MCF 10A (cell line): ENCODE data around the gene DNAH3. TPM values are rescaled to one million over a fixed set of nuclear protein-coding genes. Genes with fewer than 3 reads are reported as not detected.

Experiments
- BruUV-seq: library from RNA; stranded (reverse); fragments of 400-500 nt; replicated peaks from 2 replicates; lab custom pipeline; 2021; lab: Mats Ljungman, UMichigan
- CTCF ChIA-PET: fragments of 300-600 bp; sonication (Branson Sonifier 250); formaldehyde crosslinking; extraction: SDS; loops from one replicate; lab custom pipeline; 2021; ENCODE audit warnings: antibody characterized with exemption, inconsistent platforms; lab: Yijun Ruan, JAX
- POLR2A ChIA-PET: fragments of 300-600, 350-650 bp; sonication (Branson Sonifier 250); formaldehyde crosslinking; extraction: SDS; loops from one replicate; lab custom pipeline; 2020; ENCODE audit warnings: antibody characterized with exemption, inconsistent platforms; lab: Yijun Ruan, JAX
- DNase-seq: peaks from one replicate; pipeline ENCODE4 v3.0.0-alpha.2; 2018; ENCODE audit not compliant: unreplicated experiment
- H3K27ac Mint-ChIP-seq: one replicate; pipeline ENCODE4 v1.8.0; 2022; ENCODE audit warnings: mild to moderate bottlenecking, low read depth, mixed read lengths; ENCODE audit not compliant: unreplicated experiment
- H3K27me3 Mint-ChIP-seq: one replicate; pipeline ENCODE4 v1.8.0; 2022; ENCODE audit warnings: mixed read lengths; ENCODE audit not compliant: insufficient read depth, unreplicated experiment
- H3K36me3 Mint-ChIP-seq: one replicate; pipeline ENCODE4 v1.8.0; 2022; ENCODE audit warnings: mild to moderate bottlenecking, moderate library complexity, mixed read lengths; ENCODE audit not compliant: insufficient read depth, unreplicated experiment
- H3K4me1 Mint-ChIP-seq: one replicate; pipeline ENCODE4 v1.8.0; 2022; ENCODE audit warnings: mixed read lengths; ENCODE audit not compliant: insufficient read depth, unreplicated experiment
- H3K4me3 Mint-ChIP-seq: one replicate; pipeline ENCODE4 v1.8.0; 2022; ENCODE audit warnings: mild to moderate bottlenecking, moderate library complexity, mixed read lengths; ENCODE audit not compliant: unreplicated experiment
- H3K9me3 Mint-ChIP-seq: one replicate; pipeline ENCODE4 v1.8.0; 2022; ENCODE audit warnings: mixed read lengths; ENCODE audit not compliant: unreplicated experiment
- CTCF ChIP-seq: fragments of 200-600 bp; IDR thresholded peaks from one replicate; pipeline ENCODE4 v1.8.0; 2022; ENCODE audit warnings: antibody characterized with exemption, mild to moderate bottlenecking; ENCODE audit not compliant: unreplicated experiment
- intact Hi-C: fragments of 100-400 bp; cut with micrococcal nuclease; formaldehyde crosslinking; loops from 2 replicates; pipeline ENCODE4 v1.14.1; 2022
- total RNA-seq: library from RNA; stranded (reverse); gene quantifications from 2 replicates; pipeline ENCODE4 v1.2.3, GENCODE V29; 2022

The DNAH3 gene
- total RNA-seq, 1 experiment from 2014 or later = not detected

GRCh38 chr16:21190599-21190998 lies 40.0 kb upstream of the DNAH3 start:
- ChIA-PET CTCF (interaction anchor here (1.0 to 5.9 kb wide), 3 partner anchors 32 to 111 kb away, joined by 4 to 87 read pairs (median 62); partner anchors contain the start of gene LDAF1), POLR2A (interaction anchor here (4.6 kb wide), 1 partner anchor 111 kb away, joined by 89 read pairs; no protein-coding TSS in a partner anchor)
- H3K4me1 Mint-ChIP-seq = no peaks in the 10 kb centered on the region
- intact Hi-C loops = no loop called here
- no TSS peak for BruUV-seq
- no peak overlapping the region for H3K4me3 Mint-ChIP-seq
- H3K36me3 Mint-ChIP-seq = no peaks in the 10 kb centered on the region
- H3K9me3 Mint-ChIP-seq = no peaks in the 10 kb centered on the region
- no peak overlapping the region for H3K27ac Mint-ChIP-seq
- peaks cover 14% of the 10 kb centered on the region for H3K27me3 Mint-ChIP-seq
- TF ChIP-seq CTCF = no peak
- DNase-seq = no peak

- DNase-seq = no peak
- Mint-ChIP-seq H3K4me3 (no peak overlapping the region), H3K36me3 (no peaks in the 10 kb centered on the region), H3K27me3 (peaks cover 10% of the 10 kb centered on the region), H3K9me3 (no peaks in the 10 kb centered on the region), H3K27ac (no peak overlapping the region), H3K4me1 (no peaks in the 10 kb centered on the region)
- BruUV-seq = no TSS peak
- TF ChIP-seq CTCF = no peak
- ChIA-PET POLR2A (interaction anchor here (4.6 kb wide), 1 partner anchor 112 kb away, joined by 89 read pairs; no protein-coding TSS in a partner anchor), CTCF (interaction anchor here (0.7 to 5.9 kb wide), 12 partner anchors 11 to 1521 kb away, joined by 3 to 87 read pairs (median 6); partner anchors contain the start of genes CRYM and LDAF1)
- intact Hi-C loops = no loop called here
Observed at GRCh38 chr16:21190013-21190412, 39.4 kb upstream of the DNAH3 start.

- Mint-ChIP-seq H3K27me3 (peaks cover 3% of the 10 kb centered on the region), H3K4me3 (no peak overlapping the region), H3K27ac (no peak overlapping the region), H3K9me3 (no peaks in the 10 kb centered on the region), H3K4me1 (no peaks in the 10 kb centered on the region), H3K36me3 (no peaks in the 10 kb centered on the region)
- intact Hi-C loops = loop anchor here (5.0 kb wide), 1 partner anchor 363 kb away; no protein-coding TSS in a partner anchor
- TF ChIP-seq CTCF = no peak
- DNase-seq = no peak
- BruUV-seq = no TSS peak
- ChIA-PET POLR2A (interaction anchor here (0.6 to 4.6 kb wide), 5 partner anchors 17 to 338 kb away, joined by 4 to 89 read pairs (median 4); partner anchors contain the start of gene LDAF1), CTCF (interaction anchor here (0.6 to 5.9 kb wide), 29 partner anchors 7 to 1495 kb away, joined by 3 to 87 read pairs (median 4); partner anchors contain the start of genes CRYM and LDAF1)
Observed at GRCh38 chr16:21189311-21189710, 38.7 kb upstream of the DNAH3 start.

GRCh38 chr16:21186326-21186691 lies 35.7 kb upstream of the DNAH3 start:
- H3K4me1 Mint-ChIP-seq = no peaks in the 10 kb centered on the region
- no peak overlapping the region for H3K27ac Mint-ChIP-seq
- BruUV-seq = no TSS peak
- no peaks in the 10 kb centered on the region for H3K27me3 Mint-ChIP-seq
- no peaks in the 10 kb centered on the region for H3K9me3 Mint-ChIP-seq
- H3K4me3 Mint-ChIP-seq = no peak overlapping the region
- DNase-seq = no peak
- ChIA-PET POLR2A (interaction anchor here (0.5 to 4.6 kb wide), 4 partner anchors 28 to 1512 kb away, joined by 3 to 89 read pairs (median 3); partner anchors contain the start of gene LDAF1), CTCF (interaction anchor here (0.6 to 5.9 kb wide), 9 partner anchors 14 to 381 kb away, joined by 3 to 87 read pairs (median 5); partner anchors contain the start of genes CRYM and LDAF1)
- H3K36me3 Mint-ChIP-seq = peaks cover 4% of the 10 kb centered on the region
- intact Hi-C loops = loop anchor here (5.0 kb wide), 1 partner anchor 366 kb away; no protein-coding TSS in a partner anchor
- TF ChIP-seq CTCF = no peak
